GM13977 (cell line): ENCODE measurements around the gene RASIP1.
A peak's percentile ranks its signal among the peaks of the same experiment; 100 is the strongest.
"Not testable (repeated sequence)": the region's sequence is repeated elsewhere in the genome, so short reads cannot be mapped to it uniquely, and the experiment has no call there.

ENCODE experiments used
- DNase-seq: peaks from one replicate; pipeline ENCODE4 v3.0.0; 2012; ENCODE audit warnings: low spot score
- CTCF ChIP-seq: IDR thresholded peaks from 2 replicates; pipeline ENCODE4 v1.5.1; 2012; ENCODE audit warnings: mild to moderate bottlenecking, control low read depth; ENCODE audit not compliant: insufficient read depth; ENCODE audit errors: extremely low read depth, missing control alignments
- in situ Hi-C: fragments of 300-500 bp; cut with MboI; formaldehyde crosslinking; loops from one replicate; pipeline ENCODE4 v1.12.0; 2022; ENCODE audit warnings: low sequenced_read_pairs, low pct_unique_long_range_greater_than_20kb, mixed read lengths, inconsistent platforms; ENCODE audit not compliant: unreplicated experiment

Gene RASIP1

GRCh38 chr19:48718711-48719231 lies 21.6 kb downstream of the RASIP1 start:
- in situ Hi-C loops, result no loop called here
- TF ChIP-seq CTCF, result no peak
- DNase-seq, result no peak

DNA sequence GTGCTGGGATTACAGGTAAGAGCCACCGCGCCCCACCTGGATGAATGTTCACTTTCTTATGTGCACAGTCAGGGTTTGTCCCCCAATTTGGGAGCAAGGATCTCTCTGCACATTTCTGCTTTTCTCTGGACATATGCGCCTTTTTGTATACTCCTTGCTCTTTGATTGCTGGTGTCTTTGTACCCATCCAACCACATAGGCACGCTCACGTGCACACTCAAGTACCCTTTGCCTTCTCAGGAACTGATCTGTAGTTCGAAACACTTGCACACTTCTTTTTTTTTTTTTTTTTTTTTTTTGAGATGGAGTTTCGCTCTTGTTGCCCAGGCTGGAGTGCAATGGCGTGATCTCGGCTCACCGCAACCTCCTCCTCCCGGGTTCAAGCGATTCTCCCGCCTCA lies 22.3 kb downstream of the RASIP1 start:
- in situ Hi-C loops, DNase-seq: not testable (repeated sequence)

DNA sequence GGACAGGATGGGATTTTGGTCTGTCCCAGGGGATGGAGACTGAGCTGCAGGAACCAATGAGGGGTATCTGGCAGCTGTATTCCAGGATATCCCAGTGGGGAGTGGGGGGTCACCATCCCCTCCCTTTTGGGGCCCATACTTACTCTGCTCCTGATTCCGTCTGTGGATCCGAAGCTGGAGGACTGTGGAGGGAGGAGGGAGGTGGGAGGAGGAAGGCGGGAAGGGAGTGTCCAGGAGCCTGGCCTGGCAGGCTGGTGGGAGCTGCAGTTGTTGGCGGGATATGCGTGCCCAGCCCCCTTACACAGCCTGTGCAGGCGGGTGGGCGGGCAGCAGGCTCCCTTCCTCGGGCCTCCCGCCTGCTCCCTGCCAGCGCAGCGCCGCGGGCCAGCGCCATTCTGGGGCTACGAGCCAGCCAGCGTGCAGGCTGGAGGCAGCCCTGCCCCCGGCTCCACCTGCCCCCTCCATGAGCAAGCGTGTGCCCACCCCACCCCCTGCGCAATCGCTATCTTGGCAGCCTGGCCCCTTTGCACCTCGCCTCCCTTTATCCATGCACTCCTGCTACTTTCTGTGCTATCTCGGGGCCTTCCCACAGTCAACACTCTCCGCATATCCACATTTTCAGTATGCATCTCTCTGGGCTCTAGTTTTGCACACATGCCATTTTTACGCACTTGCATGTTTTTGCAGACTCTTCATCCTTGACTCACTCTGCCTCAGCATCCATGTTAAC lies 23.7 kb downstream of the RASIP1 start:
- DNase-seq, result no peak
- in situ Hi-C loops, result no loop called here
- TF ChIP-seq CTCF, result no peak

DNA sequence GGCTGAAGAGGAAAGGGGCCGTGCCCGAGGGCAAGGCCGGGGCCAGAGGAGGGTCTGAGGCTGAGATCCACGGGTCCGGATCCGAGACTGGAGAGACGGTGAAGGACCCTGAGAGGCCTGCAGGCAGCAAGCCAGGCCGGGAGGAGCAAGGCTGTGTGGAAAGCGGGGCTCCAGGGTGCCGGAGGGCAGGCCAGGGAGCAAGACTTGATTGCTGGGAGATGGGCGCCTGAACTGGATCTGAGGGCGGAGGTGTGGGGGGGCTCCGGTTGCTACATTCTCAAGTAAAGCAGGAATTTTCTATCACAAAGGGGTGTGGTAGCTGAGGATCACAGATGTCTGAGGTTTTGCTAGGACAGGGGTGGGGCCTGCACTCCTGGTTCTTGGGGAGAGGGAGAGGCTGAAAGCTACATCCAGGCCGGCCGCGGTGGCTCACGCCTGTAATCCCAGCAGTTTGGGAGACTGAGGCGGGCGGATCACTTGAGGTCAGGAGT lies 24.7 kb downstream of the RASIP1 start:
- DNase-seq, result no peak
- TF ChIP-seq CTCF, result no peak
- in situ Hi-C loops, result no loop called here

GRCh38 chr19:48714759-48715675 lies 25.4 kb downstream of the RASIP1 start:
- TF ChIP-seq CTCF, result no peak
- in situ Hi-C loops, result no loop called here
- DNase-seq, result no peak

GRCh38 chr19:48713864-48714755 lies 26.3 kb downstream of the RASIP1 start:
- no peak for TF ChIP-seq CTCF
- in situ Hi-C loops, result no loop called here
- peak; percentile 100 for DNase-seq
